ENCODE results near the gene SLC6A12.

DNA sequence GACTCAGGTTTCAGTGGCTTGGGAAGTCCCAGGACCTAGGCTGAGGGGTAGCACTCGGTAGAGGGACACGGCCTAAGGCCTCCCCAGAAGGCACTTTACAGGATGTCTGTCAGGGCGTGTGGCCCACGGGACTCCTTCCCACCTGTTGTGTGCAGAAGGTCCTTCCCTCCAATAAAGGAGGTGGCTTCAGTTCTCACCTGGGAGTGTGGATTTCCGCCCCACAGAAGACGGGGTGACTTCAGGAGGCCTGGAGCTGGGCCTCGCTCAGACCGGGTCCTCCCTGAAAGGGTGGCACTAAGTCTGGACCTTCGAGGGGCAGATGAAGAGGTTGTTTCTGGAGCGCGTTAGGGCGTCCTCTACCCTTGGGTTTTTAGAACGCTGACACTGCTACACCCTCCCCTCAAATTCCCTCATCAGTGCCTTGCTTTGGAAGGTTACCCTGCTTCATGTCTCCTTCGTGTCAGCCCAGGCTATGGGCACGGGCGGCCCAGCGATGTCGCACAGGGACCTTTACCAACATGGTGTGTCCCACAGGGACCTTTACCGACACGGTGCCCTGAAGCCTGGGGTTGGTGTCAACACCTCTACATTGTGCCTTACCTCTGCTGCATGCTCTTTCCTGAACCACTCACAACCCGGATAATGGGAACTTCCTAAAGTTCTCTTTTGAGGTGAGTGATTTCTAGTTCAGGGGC, 7.1 kb downstream of the SLC6A12 start:
- TF ChIP-seq, protein P1, sequence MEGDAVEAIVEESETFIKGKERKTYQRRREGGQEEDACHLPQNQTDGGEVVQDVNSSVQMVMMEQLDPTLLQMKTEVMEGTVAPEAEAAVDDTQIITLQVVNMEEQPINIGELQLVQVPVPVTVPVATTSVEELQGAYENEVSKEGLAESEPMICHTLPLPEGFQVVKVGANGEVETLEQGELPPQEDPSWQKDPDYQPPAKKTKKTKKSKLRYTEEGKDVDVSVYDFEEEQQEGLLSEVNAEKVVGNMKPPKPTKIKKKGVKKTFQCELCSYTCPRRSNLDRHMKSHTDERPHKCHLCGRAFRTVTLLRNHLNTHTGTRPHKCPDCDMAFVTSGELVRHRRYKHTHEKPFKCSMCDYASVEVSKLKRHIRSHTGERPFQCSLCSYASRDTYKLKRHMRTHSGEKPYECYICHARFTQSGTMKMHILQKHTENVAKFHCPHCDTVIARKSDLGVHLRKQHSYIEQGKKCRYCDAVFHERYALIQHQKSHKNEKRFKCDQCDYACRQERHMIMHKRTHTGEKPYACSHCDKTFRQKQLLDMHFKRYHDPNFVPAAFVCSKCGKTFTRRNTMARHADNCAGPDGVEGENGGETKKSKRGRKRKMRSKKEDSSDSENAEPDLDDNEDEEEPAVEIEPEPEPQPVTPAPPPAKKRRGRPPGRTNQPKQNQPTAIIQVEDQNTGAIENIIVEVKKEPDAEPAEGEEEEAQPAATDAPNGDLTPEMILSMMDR (IDR thresholded peaks at IDR 0.05): no peak
- no peak for TF ChIP-seq POLR2A (IDR thresholded peaks at IDR 0.05)

All from uterus (tissue), 2 donors.